ENCODE measurements around the gene PTPN1. TPM values are rescaled to one million over a fixed set of nuclear protein-coding genes. Genes with fewer than 3 reads are reported as not detected.

Gene PTPN1
- total and polyA plus RNA-seq, 2 of the 13 experiments (the other 11 are each of a cell fraction or from before 2014, with no cell fraction given): 17.7 to 37.2 TPM

- TF ChIP-seq RARA (CRISPR knock-in tag; IDR thresholded peaks at IDR 0.05) (peak; percentile 34; the same call in 1 of the 2 replicates), IKZF4 (CRISPR knock-in tag; IDR thresholded peaks at IDR 0.05; ENCODE audit: borderline replicate concordance, low read depth, not compliant biosample characterization) (peak; percentile 57), ZNF530 (CRISPR knock-in tag; IDR thresholded peaks at IDR 0.05; ENCODE audit: low read depth) (no peak), ZNF790 (CRISPR knock-in tag; IDR thresholded peaks at IDR 0.05; ENCODE audit: borderline replicate concordance) (no peak), ZBTB43 (CRISPR knock-in tag; conservative IDR thresholded peaks at IDR 0.05) (0 out of 2 replicates have a peak, but pooled peaks have one; percentile 19), MAZ (IDR thresholded peaks at IDR 0.05; ENCODE audit: borderline replicate concordance, low read depth, low read length) (no peak), MAZ (CRISPR knock-in tag; IDR thresholded peaks at IDR 0.05; ENCODE audit: low read depth) (no peak), SKIL (CRISPR knock-in tag; IDR thresholded peaks at IDR 0.05; ENCODE audit: borderline replicate concordance) (no peak), CHD2 (IDR thresholded peaks at IDR 0.05; ENCODE audit: low read depth, low read length) (no peak), PREB (CRISPR knock-in tag; IDR thresholded peaks at IDR 0.05) (no peak; the same call in 1 of the 2 replicates), FOXO4 (CRISPR knock-in tag; conservative IDR thresholded peaks at IDR 0.05) (no peak), NKX3-1 (CRISPR knock-in tag; IDR thresholded peaks at IDR 0.05) (no peak), ZNF24 (IDR thresholded peaks at IDR 0.05) (no peak), SSRP1 (CRISPR knock-in tag; IDR thresholded peaks at IDR 0.05) (no peak), ZBTB44 (CRISPR knock-in tag; IDR thresholded peaks at IDR 0.05) (no peak)
These were observed 31.8 kb upstream of the PTPN1 start (continued) for GRCh38 chr20:50478162-50478990.
